Measurements from ENCODE around the gene FRMPD4.

DNA sequence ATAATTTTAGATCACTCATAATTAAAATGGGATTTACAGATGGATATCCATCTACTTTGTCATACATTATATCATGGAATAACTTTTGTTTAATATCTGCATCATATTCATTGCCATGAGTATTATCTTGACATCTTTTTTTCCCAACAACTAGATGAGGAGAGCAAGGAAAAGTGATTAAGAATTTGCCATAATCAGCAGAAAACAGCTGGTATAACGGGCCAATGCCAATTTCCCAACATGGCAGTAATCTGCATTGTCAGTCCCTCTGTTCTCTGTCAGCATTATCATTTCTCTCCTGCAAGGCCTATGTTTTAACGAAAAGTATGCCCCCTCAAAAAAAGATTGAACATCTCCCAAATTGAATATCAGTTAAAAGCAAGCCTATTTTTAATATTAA lies 314.0 kb downstream of the FRMPD4 start:
- TF ChIP-seq, protein P1, sequence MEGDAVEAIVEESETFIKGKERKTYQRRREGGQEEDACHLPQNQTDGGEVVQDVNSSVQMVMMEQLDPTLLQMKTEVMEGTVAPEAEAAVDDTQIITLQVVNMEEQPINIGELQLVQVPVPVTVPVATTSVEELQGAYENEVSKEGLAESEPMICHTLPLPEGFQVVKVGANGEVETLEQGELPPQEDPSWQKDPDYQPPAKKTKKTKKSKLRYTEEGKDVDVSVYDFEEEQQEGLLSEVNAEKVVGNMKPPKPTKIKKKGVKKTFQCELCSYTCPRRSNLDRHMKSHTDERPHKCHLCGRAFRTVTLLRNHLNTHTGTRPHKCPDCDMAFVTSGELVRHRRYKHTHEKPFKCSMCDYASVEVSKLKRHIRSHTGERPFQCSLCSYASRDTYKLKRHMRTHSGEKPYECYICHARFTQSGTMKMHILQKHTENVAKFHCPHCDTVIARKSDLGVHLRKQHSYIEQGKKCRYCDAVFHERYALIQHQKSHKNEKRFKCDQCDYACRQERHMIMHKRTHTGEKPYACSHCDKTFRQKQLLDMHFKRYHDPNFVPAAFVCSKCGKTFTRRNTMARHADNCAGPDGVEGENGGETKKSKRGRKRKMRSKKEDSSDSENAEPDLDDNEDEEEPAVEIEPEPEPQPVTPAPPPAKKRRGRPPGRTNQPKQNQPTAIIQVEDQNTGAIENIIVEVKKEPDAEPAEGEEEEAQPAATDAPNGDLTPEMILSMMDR (IDR thresholded peaks at IDR 0.05; ENCODE audit: low read length): no peak
- TF ChIP-seq EZH2 (optimal IDR thresholded peaks at IDR 0.05; ENCODE audit: low read depth, low read length) (no peak), EZH2phosphoT487 (IDR thresholded peaks at IDR 0.05; ENCODE audit: low read length) (no peak)
